MM.1S (cell line): ENCODE measurements around the gene PAX8.

ENCODE experiments used
- DNase-seq: peaks from one replicate; pipeline ENCODE4 v3.0.0-alpha.2; 2015
- H2AFZ ChIP-seq: fragments of 300-600 bp; sonication (generic); 2 replicates; pipeline ENCODE4 v1.6.0; 2016; ENCODE audit warnings: antibody characterized with exemption, low read length
- H3F3A ChIP-seq: fragments of 300-600 bp; sonication (generic); 2 replicates; pipeline ENCODE4 v1.6.1; 2016; ENCODE audit warnings: mild to moderate bottlenecking, antibody characterized with exemption, low read length, moderate library complexity, mixed read lengths; ENCODE audit not compliant: insufficient read depth
- H3K27ac ChIP-seq: fragments of 300-600 bp; sonication (generic); 2 replicates; pipeline ENCODE4 v1.5.1; 2016; ENCODE audit warnings: mild to moderate bottlenecking, low read length
- H3K27me3 ChIP-seq: fragments of 300-600 bp; sonication (generic); replicated peaks from 2 replicates; pipeline ENCODE4 v1.6.0; 2016; ENCODE audit warnings: low read length; ENCODE audit not compliant: insufficient read depth
- H3K36me3 ChIP-seq: fragments of 300-600 bp; sonication (generic); replicated peaks from 2 replicates; pipeline ENCODE4 v1.6.1; 2016; ENCODE audit warnings: mild to moderate bottlenecking, low read length, mixed read lengths; ENCODE audit not compliant: insufficient read depth
- H3K4me1 ChIP-seq: fragments of 300-600 bp; sonication (generic); 2 replicates; pipeline ENCODE4 v1.6.1; 2016; ENCODE audit warnings: low read length, mixed read lengths
- H3K4me2 ChIP-seq: fragments of 300-600 bp; sonication (generic); 2 replicates; pipeline ENCODE4 v1.6.0; 2016; ENCODE audit warnings: low read depth, low read length
- H3K4me3 ChIP-seq: fragments of 300-600 bp; sonication (generic); 2 replicates; pipeline ENCODE4 v1.5.1; 2016; ENCODE audit warnings: low read length, mixed read lengths
- H3K79me2 ChIP-seq: fragments of 300-600 bp; sonication (generic); 2 replicates; pipeline ENCODE4 v1.6.1; 2016; ENCODE audit warnings: mixed run types, low read length, mixed read lengths
- H3K9ac ChIP-seq: fragments of 300-600 bp; sonication (generic); 2 replicates; pipeline ENCODE4 v1.6.1; 2016; ENCODE audit warnings: low read length, mixed read lengths
- H3K9me2 ChIP-seq: fragments of 300-600 bp; sonication (generic); replicated peaks from 2 replicates; pipeline ENCODE4 v1.6.1; 2016; ENCODE audit warnings: mild to moderate bottlenecking, low read length, mixed read lengths; ENCODE audit not compliant: insufficient read depth
- H3K9me3 ChIP-seq: fragments of 300-600 bp; sonication (generic); replicated peaks from 2 replicates; pipeline ENCODE4 v1.6.1; 2016; ENCODE audit warnings: mild to moderate bottlenecking, low read length, mixed read lengths; ENCODE audit not compliant: insufficient read depth
- H4K20me1 ChIP-seq: fragments of 300-600 bp; sonication (generic); 2 replicates; pipeline ENCODE4 v1.6.1; 2016; ENCODE audit warnings: mild to moderate bottlenecking, low read length, moderate library complexity, mixed read lengths; ENCODE audit not compliant: insufficient read depth
- EZH2 ChIP-seq: fragments of 300-600 bp; sonication (generic); optimal IDR thresholded peaks from 2 replicates; pipeline ENCODE3; 2017; ENCODE audit warnings: low read depth, mild to moderate bottlenecking, antibody characterized with exemption, low read length, mixed read lengths
- EZH2phosphoT487 ChIP-seq: fragments of 300-600 bp; sonication (generic); IDR thresholded peaks from 2 replicates; pipeline ENCODE4 v1.6.1; 2018; ENCODE audit warnings: antibody characterized with exemption, low read length
- TF ChIP-seq, protein P1 (sequence below): fragments of 300-600 bp; sonication (generic); IDR thresholded peaks from 2 replicates; pipeline ENCODE4 v1.5.1; 2016; ENCODE audit warnings: antibody characterized with exemption, low read length, mixed read lengths

PAX8 gene

DNA sequence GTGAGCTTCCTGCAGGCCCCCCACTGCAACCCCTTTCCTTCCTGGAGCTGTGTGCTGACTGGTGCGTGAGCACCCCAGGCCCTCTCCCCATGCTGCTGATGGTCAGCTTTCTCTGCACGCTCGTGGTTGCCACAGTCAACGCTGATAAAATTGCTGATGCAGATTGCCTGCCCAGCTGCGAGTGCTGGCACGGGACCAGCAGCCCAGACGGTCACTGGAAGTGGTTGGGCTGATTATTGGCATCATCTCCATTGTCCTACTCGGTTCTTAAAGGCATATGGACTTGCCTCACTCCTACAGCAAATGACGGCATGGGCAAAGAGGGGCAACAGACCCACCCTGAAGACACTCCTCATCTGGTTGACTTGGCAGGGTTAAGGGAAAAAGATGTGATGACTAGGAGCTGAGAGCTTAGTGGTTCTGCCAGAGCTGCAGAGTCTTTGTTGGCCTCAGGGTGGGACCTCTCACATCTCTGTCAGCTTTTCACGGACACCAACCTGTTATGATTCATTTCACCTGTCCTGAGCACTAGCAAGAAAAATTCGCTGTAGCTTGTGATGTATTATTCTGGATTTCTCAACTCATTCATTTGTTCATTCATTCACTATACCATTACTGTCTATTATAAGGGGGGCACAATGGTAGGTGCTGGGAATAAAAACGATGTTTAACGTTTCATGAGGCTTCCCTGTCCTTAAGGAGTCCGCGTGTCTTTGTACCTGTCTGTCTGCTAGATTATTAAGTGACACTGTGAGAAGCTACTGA lies 38.4 kb downstream of the PAX8 start:
- TF ChIP-seq EZH2phosphoT487 (no peak), EZH2 (no peak)
- TF ChIP-seq, protein P1, sequence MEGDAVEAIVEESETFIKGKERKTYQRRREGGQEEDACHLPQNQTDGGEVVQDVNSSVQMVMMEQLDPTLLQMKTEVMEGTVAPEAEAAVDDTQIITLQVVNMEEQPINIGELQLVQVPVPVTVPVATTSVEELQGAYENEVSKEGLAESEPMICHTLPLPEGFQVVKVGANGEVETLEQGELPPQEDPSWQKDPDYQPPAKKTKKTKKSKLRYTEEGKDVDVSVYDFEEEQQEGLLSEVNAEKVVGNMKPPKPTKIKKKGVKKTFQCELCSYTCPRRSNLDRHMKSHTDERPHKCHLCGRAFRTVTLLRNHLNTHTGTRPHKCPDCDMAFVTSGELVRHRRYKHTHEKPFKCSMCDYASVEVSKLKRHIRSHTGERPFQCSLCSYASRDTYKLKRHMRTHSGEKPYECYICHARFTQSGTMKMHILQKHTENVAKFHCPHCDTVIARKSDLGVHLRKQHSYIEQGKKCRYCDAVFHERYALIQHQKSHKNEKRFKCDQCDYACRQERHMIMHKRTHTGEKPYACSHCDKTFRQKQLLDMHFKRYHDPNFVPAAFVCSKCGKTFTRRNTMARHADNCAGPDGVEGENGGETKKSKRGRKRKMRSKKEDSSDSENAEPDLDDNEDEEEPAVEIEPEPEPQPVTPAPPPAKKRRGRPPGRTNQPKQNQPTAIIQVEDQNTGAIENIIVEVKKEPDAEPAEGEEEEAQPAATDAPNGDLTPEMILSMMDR, result no peak
- Histone ChIP-seq H4K20me1 (no peaks in the 10 kb centered on the region), H3K27ac (no peak overlapping the region), H3K4me2 (no peak overlapping the region), H3K27me3 (no peaks in the 10 kb centered on the region), H3K9ac (no peak overlapping the region), H3K36me3 (no peaks in the 10 kb centered on the region), H3K4me1 (no peaks in the 10 kb centered on the region), H3K9me3 (no peaks in the 10 kb centered on the region), H2AFZ (no peak overlapping the region), H3K79me2 (peaks cover 18% of the 10 kb centered on the region), H3K4me3 (no peak overlapping the region), H3K9me2 (no peaks in the 10 kb centered on the region), H3F3A (no peaks in the 10 kb centered on the region)
- peak; percentile 27 for DNase-seq

DNA sequence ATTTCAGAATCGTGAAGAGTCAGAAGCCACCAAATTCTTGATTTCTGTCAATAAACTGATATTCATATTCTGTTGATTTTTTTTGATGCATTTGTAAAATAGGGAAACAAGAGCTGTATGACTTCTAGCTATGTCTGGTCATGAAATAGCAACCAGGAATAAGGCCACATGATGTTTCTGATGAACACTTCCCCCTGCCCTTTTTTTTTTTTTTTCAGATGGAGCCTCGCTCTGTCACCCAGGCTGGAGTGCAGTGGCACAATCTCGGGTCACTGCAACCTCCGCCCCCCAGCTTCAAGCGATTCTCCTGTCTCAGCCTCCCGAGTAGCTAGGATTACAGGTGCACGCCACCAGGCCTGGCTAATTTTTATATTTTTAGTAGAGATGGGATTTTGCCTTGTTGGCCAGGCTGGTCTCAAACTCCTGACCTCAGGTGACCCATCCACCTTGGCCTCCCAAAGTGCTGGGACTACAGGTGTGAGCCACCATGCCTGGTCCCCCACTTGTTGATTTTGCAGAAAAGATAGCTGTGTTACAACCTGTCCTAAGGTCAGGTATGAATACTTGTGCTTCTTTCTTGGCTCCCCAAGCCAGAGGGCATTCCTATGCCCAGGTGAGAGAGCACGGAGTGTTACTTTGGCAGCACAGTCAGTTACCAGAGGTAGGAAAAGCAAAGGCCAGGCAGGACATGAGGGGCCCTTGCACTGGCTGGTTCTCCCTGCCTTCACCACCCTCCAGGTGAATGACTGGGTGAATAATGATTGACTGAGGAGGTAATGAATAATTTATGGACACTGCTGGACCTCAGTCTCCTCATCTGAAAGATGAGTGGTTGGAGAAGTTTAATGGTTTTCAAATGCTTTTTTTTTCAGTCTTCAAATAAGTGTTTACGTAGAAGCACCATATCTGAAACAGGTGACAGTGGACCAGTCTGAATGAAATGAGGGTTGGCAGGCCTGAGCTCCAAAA lies 39.6 kb downstream of the PAX8 start:
- no peaks in the 10 kb centered on the region for H3K9me2 ChIP-seq
- no peak overlapping the region for H3K4me3 ChIP-seq
- H3F3A ChIP-seq, result no peaks in the 10 kb centered on the region
- H4K20me1 ChIP-seq, result no peaks in the 10 kb centered on the region
- no peak overlapping the region for H3K9ac ChIP-seq
- H2AFZ ChIP-seq, result no peak overlapping the region
- no peak for DNase-seq
- no peaks in the 10 kb centered on the region for H3K4me1 ChIP-seq
- H3K9me3 ChIP-seq, result no peaks in the 10 kb centered on the region
- H3K4me2 ChIP-seq, result no peak overlapping the region
- H3K27me3 ChIP-seq, result no peaks in the 10 kb centered on the region
- H3K27ac ChIP-seq, result no peak overlapping the region
- no peaks in the 10 kb centered on the region for H3K36me3 ChIP-seq
- TF ChIP-seq EZH2phosphoT487, result no peak
- no peak for TF ChIP-seq EZH2
- TF ChIP-seq, protein P1, result no peak
- H3K79me2 ChIP-seq, result peaks cover 18% of the 10 kb centered on the region

DNA sequence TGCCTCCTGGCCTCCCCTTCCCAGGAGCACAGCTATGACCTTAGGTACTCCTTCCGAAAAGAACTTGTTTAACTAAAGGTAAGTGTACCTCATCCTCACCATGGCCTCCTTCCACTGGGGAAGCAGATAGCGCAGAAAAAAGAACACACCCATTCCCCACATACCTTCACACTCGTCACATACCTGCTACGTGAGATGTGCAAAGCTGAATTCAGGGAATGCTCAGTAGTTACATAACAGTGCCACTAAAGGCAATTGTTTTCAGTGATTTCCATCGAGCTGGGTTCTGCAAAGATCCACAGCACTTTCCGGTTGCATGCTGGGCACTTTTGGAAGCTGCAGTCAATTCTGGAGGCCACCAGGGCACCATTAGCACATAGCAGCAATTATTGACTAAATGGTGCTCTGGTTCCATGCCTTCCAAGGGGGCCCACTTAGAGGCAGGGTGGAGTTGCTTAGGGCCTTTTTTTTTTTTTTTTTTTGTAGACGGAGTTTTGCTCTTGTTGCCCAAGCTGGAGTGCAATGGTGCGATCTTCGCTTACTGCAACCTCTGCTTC lies 41.0 kb downstream of the PAX8 start:
- Histone ChIP-seq H3K79me2 (peaks cover 18% of the 10 kb centered on the region), H3K9me2 (no peaks in the 10 kb centered on the region), H3K9ac (no peak overlapping the region), H3K4me1 (no peaks in the 10 kb centered on the region), H3K27me3 (no peaks in the 10 kb centered on the region), H4K20me1 (no peaks in the 10 kb centered on the region), H3K4me3 (no peak overlapping the region), H3K9me3 (no peaks in the 10 kb centered on the region), H3K27ac (no peak overlapping the region), H2AFZ (no peak overlapping the region), H3K4me2 (no peak overlapping the region), H3F3A (no peaks in the 10 kb centered on the region), H3K36me3 (no peaks in the 10 kb centered on the region)
- no peak for DNase-seq
- no peak for TF ChIP-seq EZH2phosphoT487
- no peak for TF ChIP-seq EZH2
- TF ChIP-seq, protein P1, result no peak
